Esophagus (tissue), 2 donors: ENCODE results near the gene ZNF821. TPM values are rescaled to one million over a fixed set of nuclear protein-coding genes. Genes with fewer than 3 reads are reported as not detected.
A peak's percentile ranks its signal among the peaks of the same experiment; 100 is the strongest.

Source experiments
- H3K27ac ChIP-seq, 2 donors: one replicate each; pipeline ENCODE4 v1.5.1; 2013; ENCODE audit warnings: low read depth in 2 of 2, mild to moderate bottlenecking in 2 of 2, inconsistent platforms in 1 of 2, low read length in 1 of 2, moderate library complexity in 1 of 2
- H3K27me3 ChIP-seq, 2 donors: one replicate each; pipeline ENCODE4 v1.6.1; 2013; ENCODE audit warnings: low read length in 2 of 2, control low read depth in 1 of 2, mild to moderate bottlenecking in 1 of 2; ENCODE audit not compliant: insufficient read depth in 2 of 2, control insufficient read depth in 1 of 2
- H3K36me3 ChIP-seq, 2 donors: one replicate each; pipeline ENCODE4 v1.6.1; 2013; ENCODE audit warnings: low read length in 1 of 2; ENCODE audit not compliant: control insufficient read depth in 2 of 2, insufficient read depth in 2 of 2
- H3K4me1 ChIP-seq, 2 donors: one replicate each; pipeline ENCODE4 v1.6.1; 2013; ENCODE audit warnings: low read length in 1 of 2; ENCODE audit not compliant: control insufficient read depth in 2 of 2, insufficient read depth in 2 of 2
- H3K4me3 ChIP-seq, 2 donors: one replicate each; pipeline ENCODE4 v1.5.1; 2013; ENCODE audit warnings: low read length in 2 of 2, mild to moderate bottlenecking in 2 of 2, low read depth in 1 of 2, moderate library complexity in 1 of 2
- H3K9me3 ChIP-seq, 2 donors: one replicate each; pipeline ENCODE4 v1.6.1; 2013; ENCODE audit warnings: mild to moderate bottlenecking in 2 of 2, low read depth in 1 of 2, low read length in 1 of 2, moderate library complexity in 1 of 2; ENCODE audit not compliant: control insufficient read depth in 2 of 2, insufficient read depth in 1 of 2
- WGBS, 2 donors: extraction: QIAGEN DNeasy Blood & Tissue Kit; methylation state at CpG; one replicate each; pipeline ENCODE4 v1.1.7; 2013; 5-methylcytosine and 5-hydroxymethylcytosine counted together
- polyA plus RNA-seq, 2 donors: library from polyadenylated mRNA; stranded (reverse); fragments of 200-250 nt; gene quantifications; one replicate each; pipeline ENCODE4 v1.2.3, GENCODE V29; 2013
- donor health status: healthy with polysubstance abuse.
- donor health status: Bipolar disorder and iron deficiency.

The ZNF821 gene
- polyA plus RNA-seq, 2 donors = 3.5 to 4.0 TPM

GRCh38 chr16:71893888-71894228, 9.9 kb upstream of the ZNF821 start:
- Histone ChIP-seq H3K9me3 (no peaks in the 10 kb centered on the region), H3K4me1 (peaks cover 0 to 2% of the 10 kb centered on the region in 2 donors), H3K36me3 (no peaks in the 10 kb centered on the region), H3K27ac (peak overlapping the region; percentile 100), H3K27me3 (no peaks in the 10 kb centered on the region), H3K4me3 (peak overlapping the region; percentile 91 to 98)
- 36 to 44% methylated on average over 7 of the region's 7 CpGs for WGBS, 2 donors

- H3K27me3 ChIP-seq = no peaks in the 10 kb centered on the region
- H3K9me3 ChIP-seq = no peaks in the 10 kb centered on the region
- H3K36me3 ChIP-seq = no peaks in the 10 kb centered on the region
- H3K4me3 ChIP-seq = no peak overlapping the region
- H3K27ac ChIP-seq = no peak overlapping the region
- peaks cover 0 to 3% of the 10 kb centered on the region in 2 donors for H3K4me1 ChIP-seq
- 92 to 100% methylated on average over 3 of the region's 3 CpGs for WGBS, 2 donors
Observed at GRCh38 chr16:71889147-71889546, 5.2 kb upstream of the ZNF821 start.

GRCh38 chr16:71885261-71885650, 1.3 kb upstream of the ZNF821 start:
- Histone ChIP-seq H3K36me3 (no peaks in the 10 kb centered on the region), H3K27me3 (no peaks in the 10 kb centered on the region), H3K4me3 (no peak overlapping the region), H3K27ac (no peak overlapping the region), H3K9me3 (no peaks in the 10 kb centered on the region), H3K4me1 (peaks cover 0 to 3% of the 10 kb centered on the region in 2 donors)
- WGBS, 2 donors = 35 to 48% methylated on average over 4 of the region's 4 CpGs

- Histone ChIP-seq H3K36me3 (no peaks in the 10 kb centered on the region), H3K27ac (peak overlapping the region; percentile 75 to 80), H3K4me1 (peaks cover 0 to 3% of the 10 kb centered on the region in 2 donors), H3K4me3 (peak overlapping the region; percentile 83 to 90), H3K9me3 (no peaks in the 10 kb centered on the region), H3K27me3 (no peaks in the 10 kb centered on the region)
- WGBS, 2 donors = 1% methylated on average over 46 of the region's 46 CpGs
Observed at GRCh38 chr16:71883168-71883848, 674 bp downstream of the ZNF821 start.

- WGBS, 2 donors = 2 to 3% methylated on average over 9 of the region's 9 CpGs
- H3K4me3 ChIP-seq = peak overlapping the region; percentile 83 to 90
- H3K27ac ChIP-seq = peak overlapping the region; percentile 75 to 80
- H3K27me3 ChIP-seq = no peaks in the 10 kb centered on the region
- no peaks in the 10 kb centered on the region for H3K36me3 ChIP-seq
- H3K4me1 ChIP-seq = peaks cover 0 to 3% of the 10 kb centered on the region in 2 donors
- no peaks in the 10 kb centered on the region for H3K9me3 ChIP-seq
Observed at GRCh38 chr16:71882505-71883167, 1.3 kb downstream of the ZNF821 start.

- Histone ChIP-seq H3K4me1 (peaks cover 0 to 2% of the 10 kb centered on the region in 2 donors), H3K9me3 (no peaks in the 10 kb centered on the region), H3K27me3 (no peaks in the 10 kb centered on the region), H3K27ac (no peak overlapping the region), H3K36me3 (no peaks in the 10 kb centered on the region), H3K4me3 (no peak overlapping the region)
- WGBS, 2 donors = 84 to 90% methylated on average over 4 of the region's 4 CpGs
Observed at GRCh38 chr16:71880176-71880575, 3.8 kb downstream of the ZNF821 start.

- WGBS, 2 donors = 65 to 68% methylated on average over 4 of the region's 4 CpGs
- Histone ChIP-seq H3K4me1 (no peaks in the 10 kb centered on the region), H3K9me3 (no peaks in the 10 kb centered on the region), H3K36me3 (no peaks in the 10 kb centered on the region), H3K27me3 (no peaks in the 10 kb centered on the region), H3K27ac (no peak overlapping the region), H3K4me3 (no peak overlapping the region)
Observed at GRCh38 chr16:71878911-71879310, 5.1 kb downstream of the ZNF821 start.

GRCh38 chr16:71873199-71873598, 10.8 kb downstream of the ZNF821 start:
- no peaks in the 10 kb centered on the region for H3K9me3 ChIP-seq
- WGBS, 2 donors = 89 to 92% methylated on average over 4 of the region's 4 CpGs
- no peak overlapping the region for H3K4me3 ChIP-seq
- H3K4me1 ChIP-seq = no peaks in the 10 kb centered on the region
- H3K27me3 ChIP-seq = no peaks in the 10 kb centered on the region
- H3K36me3 ChIP-seq = no peaks in the 10 kb centered on the region
- no peak overlapping the region for H3K27ac ChIP-seq

- Histone ChIP-seq H3K4me3 (no peak overlapping the region), H3K27me3 (no peaks in the 10 kb centered on the region), H3K36me3 (no peaks in the 10 kb centered on the region), H3K9me3 (no peaks in the 10 kb centered on the region), H3K27ac (no peak overlapping the region), H3K4me1 (no peaks in the 10 kb centered on the region)
- 89 to 92% methylated on average over 2 of the region's 2 CpGs for WGBS, 2 donors
Observed at GRCh38 chr16:71870818-71871217, 13.2 kb downstream of the ZNF821 start.

- H3K36me3 ChIP-seq = peaks cover 5 to 6% of the 10 kb centered on the region in 2 donors
- WGBS, 2 donors = 95 to 100% methylated on average over 1 of the region's 1 CpG
- no peak overlapping the region for H3K4me3 ChIP-seq
- H3K9me3 ChIP-seq = no peaks in the 10 kb centered on the region
- no peak overlapping the region for H3K27ac ChIP-seq
- no peaks in the 10 kb centered on the region for H3K4me1 ChIP-seq
- H3K27me3 ChIP-seq = no peaks in the 10 kb centered on the region
Observed at GRCh38 chr16:71869089-71869488, 14.9 kb downstream of the ZNF821 start.
